Fibroblast of mammary gland (primary cell): ENCODE data around the gene CHAF1B.

Experiments
- DNase-seq: peaks from one replicate; pipeline ENCODE4 v3.0.0-alpha.2; 2010; ENCODE audit warnings: low read depth
- H3K4me3 ChIP-seq: 2 replicates; pipeline ENCODE4 v1.5.1; 2011; ENCODE audit warnings: low read depth, mild to moderate bottlenecking, low read length, moderate library complexity; ENCODE audit not compliant: control insufficient read depth
- CTCF ChIP-seq: conservative IDR thresholded peaks from 2 replicates; pipeline ENCODE4 v1.5.1; 2011; ENCODE audit warnings: low read depth, low read length, inconsistent platforms; ENCODE audit not compliant: control insufficient read depth, insufficient read depth

CHAF1B gene

GRCh38 chr21:36425286-36425685 lies 40.1 kb downstream of the CHAF1B start:
- no peak overlapping the region for H3K4me3 ChIP-seq
- TF ChIP-seq CTCF, result no peak
- peak; percentile 62 for DNase-seq

- no peak for DNase-seq
- no peak for TF ChIP-seq CTCF
- no peak overlapping the region for H3K4me3 ChIP-seq
Observed at GRCh38 chr21:36427502-36427901, 42.3 kb downstream of the CHAF1B start.

GRCh38 chr21:36428761-36429432 lies 43.7 kb downstream of the CHAF1B start:
- no peak for TF ChIP-seq CTCF
- H3K4me3 ChIP-seq, result no peak overlapping the region
- peak; percentile 18 for DNase-seq

- DNase-seq, result peak; percentile 99
- H3K4me3 ChIP-seq, result peak overlapping the region; percentile 17
- no peak for TF ChIP-seq CTCF
Observed at GRCh38 chr21:36429947-36430546, 44.9 kb downstream of the CHAF1B start.

- no peak for TF ChIP-seq CTCF
- peak overlapping the region; percentile 3 for H3K4me3 ChIP-seq
- peak; percentile 22 for DNase-seq
Observed at GRCh38 chr21:36430841-36431240, 45.6 kb downstream of the CHAF1B start.

- no peak for DNase-seq
- no peak for TF ChIP-seq CTCF
- H3K4me3 ChIP-seq, result no peak overlapping the region
Observed at GRCh38 chr21:36431252-36431651, 46.1 kb downstream of the CHAF1B start.
